HS-5 (cell line): ENCODE results near the gene TANC1.
"Not testable (repeated sequence)": the region's sequence is repeated elsewhere in the genome, so short reads cannot be mapped to it uniquely, and the experiment has no call there.

Experiments
- DNase-seq: peaks from one replicate; pipeline ENCODE4 v3.0.0-alpha.2; 2012; ENCODE audit warnings: low read depth

Gene TANC1

GRCh38 chr2:159089543-159089942 is 121.1 kb downstream of the TANC1 start:
- DNase-seq, result no peak

GRCh38 chr2:159090514-159091201 is 122.2 kb downstream of the TANC1 start:
- DNase-seq, result no peak

- no peak for DNase-seq
Observed at GRCh38 chr2:159091381-159091780, 122.9 kb downstream of the TANC1 start.

GRCh38 chr2:159091976-159092375 is 123.5 kb downstream of the TANC1 start:
- DNase-seq, result no peak

GRCh38 chr2:159093497-159093896 is 125.1 kb downstream of the TANC1 start:
- DNase-seq, result no peak

- DNase-seq, result no peak
Observed at GRCh38 chr2:159094173-159094737, 125.8 kb downstream of the TANC1 start.

GRCh38 chr2:159095813-159096212 is 127.4 kb downstream of the TANC1 start:
- no peak for DNase-seq

GRCh38 chr2:159096302-159096855 is 127.9 kb downstream of the TANC1 start:
- not testable (repeated sequence) for DNase-seq

- DNase-seq, result no peak
Observed at GRCh38 chr2:159096901-159097300, 128.5 kb downstream of the TANC1 start.

- no peak for DNase-seq
Observed at GRCh38 chr2:159098361-159098760, 129.9 kb downstream of the TANC1 start.

- no peak for DNase-seq
Observed at GRCh38 chr2:159098921-159099411, 130.5 kb downstream of the TANC1 start.

- no peak for DNase-seq
Observed at GRCh38 chr2:159101755-159102489, 133.5 kb downstream of the TANC1 start.

GRCh38 chr2:159103411-159103810 is 135.0 kb downstream of the TANC1 start:
- DNase-seq, result no peak

GRCh38 chr2:159106109-159106508 is 137.7 kb downstream of the TANC1 start:
- no peak for DNase-seq

- no peak for DNase-seq
Observed at GRCh38 chr2:159108181-159108893, 139.9 kb downstream of the TANC1 start.

GRCh38 chr2:159109517-159109916 is 141.1 kb downstream of the TANC1 start:
- no peak for DNase-seq

GRCh38 chr2:159110784-159111183 is 142.3 kb downstream of the TANC1 start:
- DNase-seq, result no peak

GRCh38 chr2:159111346-159111927 is 143.0 kb downstream of the TANC1 start:
- DNase-seq, result no peak

- no peak for DNase-seq
Observed at GRCh38 chr2:159114835-159115234, 146.4 kb downstream of the TANC1 start.

- no peak for DNase-seq
Observed at GRCh38 chr2:159116922-159117321, 148.5 kb downstream of the TANC1 start.

- no peak for DNase-seq
Observed at GRCh38 chr2:159117658-159118057, 149.2 kb downstream of the TANC1 start.
